ENCODE results near the gene LRRC8A.

DNA sequence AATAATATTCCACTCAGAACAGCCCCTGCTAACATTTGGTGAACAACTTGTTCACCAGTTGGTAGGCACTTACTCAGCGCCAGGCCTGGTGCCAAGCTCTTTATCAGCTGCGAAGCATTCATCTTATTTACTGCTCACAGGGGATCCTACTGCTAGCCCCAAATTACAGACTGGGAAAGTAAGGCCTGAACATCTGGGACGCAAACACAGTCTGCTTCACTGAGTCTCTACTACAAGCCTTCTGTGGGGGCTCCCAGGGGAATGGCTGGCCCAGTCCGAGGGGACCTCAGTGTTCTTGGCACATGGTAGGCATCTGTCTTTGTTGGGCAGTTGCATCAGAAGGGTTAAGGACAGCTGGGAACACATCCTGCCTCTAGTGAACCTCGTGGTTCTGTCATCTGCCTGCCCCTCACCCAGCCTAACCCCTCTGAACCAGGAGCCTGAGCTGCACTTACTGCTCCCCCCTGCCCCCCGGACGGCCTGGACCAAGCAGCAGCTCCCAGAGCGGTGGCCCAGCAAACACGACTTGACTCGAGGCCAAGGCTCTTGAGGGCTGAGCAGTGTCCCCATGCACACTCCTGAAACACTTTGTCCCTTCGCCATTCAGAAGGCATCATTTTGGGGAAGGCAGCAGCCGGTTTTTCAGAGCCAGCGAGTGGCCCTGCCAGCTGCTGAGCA, 38.6 kb downstream of the LRRC8A start, which contains the start of gene PHYHD1:
- TF ChIP-seq, protein P1, sequence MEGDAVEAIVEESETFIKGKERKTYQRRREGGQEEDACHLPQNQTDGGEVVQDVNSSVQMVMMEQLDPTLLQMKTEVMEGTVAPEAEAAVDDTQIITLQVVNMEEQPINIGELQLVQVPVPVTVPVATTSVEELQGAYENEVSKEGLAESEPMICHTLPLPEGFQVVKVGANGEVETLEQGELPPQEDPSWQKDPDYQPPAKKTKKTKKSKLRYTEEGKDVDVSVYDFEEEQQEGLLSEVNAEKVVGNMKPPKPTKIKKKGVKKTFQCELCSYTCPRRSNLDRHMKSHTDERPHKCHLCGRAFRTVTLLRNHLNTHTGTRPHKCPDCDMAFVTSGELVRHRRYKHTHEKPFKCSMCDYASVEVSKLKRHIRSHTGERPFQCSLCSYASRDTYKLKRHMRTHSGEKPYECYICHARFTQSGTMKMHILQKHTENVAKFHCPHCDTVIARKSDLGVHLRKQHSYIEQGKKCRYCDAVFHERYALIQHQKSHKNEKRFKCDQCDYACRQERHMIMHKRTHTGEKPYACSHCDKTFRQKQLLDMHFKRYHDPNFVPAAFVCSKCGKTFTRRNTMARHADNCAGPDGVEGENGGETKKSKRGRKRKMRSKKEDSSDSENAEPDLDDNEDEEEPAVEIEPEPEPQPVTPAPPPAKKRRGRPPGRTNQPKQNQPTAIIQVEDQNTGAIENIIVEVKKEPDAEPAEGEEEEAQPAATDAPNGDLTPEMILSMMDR (IDR thresholded peaks at IDR 0.05), result no peak
- TF ChIP-seq POLR2AphosphoS5 (IDR thresholded peaks at IDR 0.05), result peak; percentile 54 to 70
- peak in 1 of 4 donors; percentile 79 for TF ChIP-seq EP300 (IDR thresholded peaks at IDR 0.05)
- TF ChIP-seq POLR2A (IDR thresholded peaks at IDR 0.05), result peak in 1 of 4 donors; percentile 53

Measured in upper lobe of left lung (tissue), 4 donors.